K562 (cell line): ENCODE measurements around the gene HPCAL1. TPM values are rescaled to one million over a fixed set of nuclear protein-coding genes. Genes with fewer than 3 reads are reported as not detected.

Source experiments
- DNMT1 ChIP-seq: fragments of 450-650 bp; IDR thresholded peaks from 2 replicates; pipeline ENCODE4 v1.6.1; 2016; ENCODE audit warnings: antibody characterized with exemption, mild to moderate bottlenecking
- E4F1 ChIP-seq: fragments of 250-450 bp; sonication (Bioruptor Pico); IDR thresholded peaks from 2 replicates; pipeline ENCODE4 v1.5.0; 2021; ENCODE audit warnings: mild to moderate bottlenecking, borderline replicate concordance
- EHMT2 ChIP-seq: fragments of 450-650 bp; IDR thresholded peaks from 2 replicates; pipeline ENCODE4 v1.6.1; 2018; ENCODE audit warnings: antibody characterized with exemption
- EWSR1 ChIP-seq: fragments of 450-650 bp; IDR thresholded peaks from 2 replicates; pipeline ENCODE4 v1.6.1; 2018; ENCODE audit warnings: borderline replicate concordance, mild to moderate bottlenecking, low read depth, moderate library complexity; ENCODE audit not compliant: partially characterized antibody
- FOXP1 ChIP-seq: sonication (generic); formaldehyde crosslinking; IDR thresholded peaks from 2 replicates; pipeline ENCODE4 v1.8.0; 2022; ENCODE audit warnings: mild to moderate bottlenecking, missing genetic modification reagents
- KAT8 ChIP-seq: fragments of 450-650 bp; IDR thresholded peaks from 2 replicates; pipeline ENCODE4 v1.6.1; 2016; ENCODE audit warnings: low read depth, mild to moderate bottlenecking
- MEF2D ChIP-seq: conservative IDR thresholded peaks from 2 replicates; pipeline ENCODE4 v1.6.1; 2016; ENCODE audit warnings: low read depth, missing genetic modification characterization, missing compliant biosample characterization
- MNT ChIP-seq, 2 experiments: fragments of 450-650 bp; conservative IDR thresholded peaks; 2 replicates each; pipeline ENCODE4 v1.6.1; 2017; ENCODE audit warnings: mild to moderate bottlenecking in 2 of 2, moderate library complexity in 2 of 2
- MTA3 ChIP-seq: fragments of 450-650 bp; formaldehyde crosslinking; IDR thresholded peaks from 2 replicates; pipeline ENCODE4 v1.6.1; 2017; ENCODE audit warnings: mild to moderate bottlenecking, borderline replicate concordance
- POLR2B ChIP-seq: fragments of 450-650 bp; IDR thresholded peaks from 2 replicates; pipeline ENCODE4 v1.6.1; 2018; ENCODE audit warnings: low read depth; ENCODE audit not compliant: partially characterized antibody
- SIN3A ChIP-seq, 2 experiments: fragments of 150-350 bp in 1 of 2; IDR thresholded peaks; 2 replicates each; pipeline ENCODE4 v1.6.1; 2011 to 2016; ENCODE audit warnings: borderline replicate concordance in 2 of 2, low read depth in 2 of 2, low read length in 2 of 2, mild to moderate bottlenecking in 2 of 2, moderate library complexity in 2 of 2; ENCODE audit not compliant: control insufficient read depth in 1 of 2
- SMAD3 ChIP-seq: fragments of 450-650 bp; formaldehyde crosslinking; conservative IDR thresholded peaks from 2 replicates; pipeline ENCODE4 v1.4.0; 2020; ENCODE audit warnings: mild to moderate bottlenecking
- SMARCC2 ChIP-seq: fragments of 450-650 bp; IDR thresholded peaks from 2 replicates; pipeline ENCODE4 v1.6.1; 2017; ENCODE audit warnings: antibody characterized with exemption, moderate library complexity, mild to moderate bottlenecking, low read depth
- SMARCE1 ChIP-seq: fragments of 450-650 bp; IDR thresholded peaks from 2 replicates; pipeline ENCODE4 v1.7.1; 2016; ENCODE audit warnings: mild to moderate bottlenecking
- THRAP3 ChIP-seq: fragments of 450-650 bp; IDR thresholded peaks from 2 replicates; pipeline ENCODE4 v1.6.1; 2016; ENCODE audit warnings: mild to moderate bottlenecking, inconsistent platforms, borderline replicate concordance
- TRIM28 ChIP-seq: fragments of 450-650 bp; IDR thresholded peaks from 2 replicates; pipeline ENCODE4 v1.6.1; 2017
- ZBED1 ChIP-seq: IDR thresholded peaks from 2 replicates; pipeline ENCODE4 v1.6.1; 2014
- ZBTB34 ChIP-seq: fragments of 250-450 bp; sonication (Bioruptor Pico); IDR thresholded peaks from 2 replicates; pipeline ENCODE4 v1.8.0; 2021; ENCODE audit warnings: mild to moderate bottlenecking, moderate library complexity
- ZBTB49 ChIP-seq: sonication (generic); formaldehyde crosslinking; IDR thresholded peaks from 2 replicates; pipeline ENCODE4 v1.8.0; 2022; ENCODE audit warnings: missing genetic modification reagents, mild to moderate bottlenecking, borderline replicate concordance
- ZNF124 ChIP-seq: sonication (generic); formaldehyde crosslinking; IDR thresholded peaks from 2 replicates; pipeline ENCODE4 v1.8.1; 2022; ENCODE audit warnings: missing genetic modification reagents
- ZNF780A ChIP-seq: fragments of 250-450 bp; sonication (Bioruptor Pico); IDR thresholded peaks from 2 replicates; pipeline ENCODE4 v1.5.0; 2021; ENCODE audit warnings: mild to moderate bottlenecking
- polyA plus RNA-seq, 8 experiments: library from polyadenylated mRNA; depleted of rRNA in 4 of 8; stranded (reverse) in 5 of 8; unstranded in 3 of 8; fragments of >200 nt; fragmentation: Nextera tagmentation in 2 of 8; fragmentation: Illumina TruSeq in 1 of 8; extraction: Ambion mirVana in 2 of 8; extraction: Trizol in 1 of 8; gene quantifications; 2 replicates each; pipeline versions ENCODE4 v1.2.1 to v1.2.3, GENCODE V29; 2011 to 2014; ENCODE audit warnings: inconsistent platforms in 1 of 8, missing spikeins in 1 of 8
- total RNA-seq, 7 experiments: library from RNA; depleted of rRNA in 6 of 7; stranded (reverse); fragments of >200 nt in 6 of 7; fragmentation: Illumina TruSeq in 2 of 7; extraction: Trizol in 2 of 7; gene quantifications; 2 replicates each; pipeline versions ENCODE4 v1.2.1 to v1.2.3, GENCODE V29; 2011 to 2021; ENCODE audit warnings: low replicate concordance in 1 of 7

HPCAL1 gene
- total and polyA plus RNA-seq, 9 of the 15 experiments (the other 6 are each of a cell fraction or from before 2014, with no cell fraction given) = 2.7 to 65.5 (median 23.9) TPM

- no peak for TF ChIP-seq ZBTB49 (CRISPR knock-in tag)
- no peak for TF ChIP-seq E4F1
- no peak for TF ChIP-seq ZBTB34 (CRISPR knock-in tag)
- TF ChIP-seq DNMT1 = no peak
- 0 out of 2 replicates have a peak, but pooled peaks have one; percentile 52 for TF ChIP-seq MEF2D
- peak; percentile 54; the same call in 1 of the 2 replicates for TF ChIP-seq SMARCC2
- TF ChIP-seq ZBED1 = no peak
- peak; percentile 88 for TF ChIP-seq SMARCE1
- no peak for TF ChIP-seq SMAD3
- no peak for TF ChIP-seq TRIM28
- TF ChIP-seq ZNF780A (CRISPR knock-in tag) = no peak
- TF ChIP-seq SIN3A (IDR thresholded peaks at IDR 0.05; ENCODE audit: borderline replicate concordance in 2 of 2, control insufficient read depth in 1 of 2, low read depth in 2 of 2, low read length in 2 of 2) = no peak
- TF ChIP-seq THRAP3 = no peak
- TF ChIP-seq ZNF124 (CRISPR knock-in tag) = no peak
- TF ChIP-seq MNT (conservative IDR thresholded peaks at IDR 0.05) = no peak
- no peak for TF ChIP-seq KAT8
- no peak for TF ChIP-seq MTA3
- no peak; the same call in 1 of the 2 replicates for TF ChIP-seq EHMT2
- TF ChIP-seq FOXP1 (CRISPR knock-in tag) = no peak
- no peak for TF ChIP-seq EWSR1
- TF ChIP-seq POLR2B = no peak
Observed at GRCh38 chr2:10283106-10284062, 19.3 kb upstream of the HPCAL1 start (continued).
